KG1 (cell line): ENCODE data around the gene SUPT3H.
A peak's percentile ranks its signal among the peaks of the same experiment; 100 is the strongest.
"Not testable (repeated sequence)": the region's sequence is repeated elsewhere in the genome, so short reads cannot be mapped to it uniquely, and the experiment has no call there.

Source experiments
- DNase-seq: peaks from one replicate; lab custom pipeline; 2025; lab: John Stamatoyannopoulos, UW

Gene SUPT3H

DNA sequence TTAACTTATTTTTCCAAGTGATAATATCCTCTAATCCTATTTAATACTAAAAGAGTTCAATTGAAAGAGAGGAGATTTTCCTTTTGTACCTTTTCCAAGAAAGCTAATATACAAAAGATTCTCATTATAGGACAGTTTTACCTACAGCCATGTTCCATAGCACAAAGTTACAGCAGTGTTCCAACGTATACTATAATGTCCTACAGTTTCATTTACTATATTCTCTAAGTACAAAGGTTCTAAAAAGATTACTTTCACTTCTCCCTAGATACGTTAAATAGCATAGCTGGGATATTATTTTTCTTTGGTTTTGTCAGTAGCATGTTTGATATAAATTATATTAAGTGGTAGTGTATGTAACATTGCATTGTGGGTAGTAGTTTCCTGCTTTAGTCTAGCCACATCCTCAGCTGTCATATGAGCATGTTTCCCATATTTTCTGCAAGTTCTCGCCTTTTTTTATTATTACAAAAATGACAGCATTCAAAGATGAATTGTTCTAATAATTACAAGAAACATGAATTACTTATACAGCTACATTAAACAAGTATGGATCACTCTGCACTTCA, 54.0 kb downstream of the SUPT3H start:
- peak; percentile 39 for DNase-seq

DNA sequence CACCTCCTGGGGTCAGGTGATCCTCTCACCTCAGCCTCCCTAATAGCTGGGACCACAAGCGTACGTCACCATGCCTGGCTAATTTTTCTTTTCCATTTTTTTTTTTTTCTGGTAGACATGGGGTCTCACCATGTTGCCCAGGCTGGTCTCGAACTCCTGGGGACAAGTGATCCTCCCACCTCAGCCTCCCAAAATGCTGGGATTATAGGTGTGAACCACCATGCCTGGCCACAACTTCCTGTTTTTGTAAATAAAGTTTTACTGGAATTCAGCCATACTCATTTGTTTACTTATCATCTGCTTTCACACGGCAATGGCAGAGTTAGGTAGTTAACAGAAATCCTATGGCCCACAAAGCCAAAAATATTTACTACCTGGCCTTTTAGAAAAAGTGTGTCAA, 57.4 kb downstream of the SUPT3H start:
- DNase-seq = no peak

DNA sequence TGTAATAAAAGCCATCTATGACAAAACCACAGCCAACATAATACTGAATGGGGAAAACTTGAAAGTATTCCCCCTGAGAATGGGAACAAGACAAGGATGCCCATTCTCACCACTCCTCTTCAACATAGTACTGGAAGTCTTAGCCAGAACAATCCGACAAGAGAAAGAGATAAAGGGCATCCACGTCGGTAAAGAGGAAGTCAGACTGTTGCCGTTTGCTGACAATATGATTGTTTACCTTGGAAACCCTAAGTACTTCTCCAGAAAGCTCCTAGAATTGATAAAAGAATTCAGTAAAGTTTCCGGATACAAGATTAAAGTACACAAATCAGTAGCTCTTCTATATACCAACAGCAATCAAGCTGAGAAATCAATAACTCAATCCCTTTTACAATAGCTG, 63.6 kb downstream of the SUPT3H start:
- DNase-seq = no peak

DNA sequence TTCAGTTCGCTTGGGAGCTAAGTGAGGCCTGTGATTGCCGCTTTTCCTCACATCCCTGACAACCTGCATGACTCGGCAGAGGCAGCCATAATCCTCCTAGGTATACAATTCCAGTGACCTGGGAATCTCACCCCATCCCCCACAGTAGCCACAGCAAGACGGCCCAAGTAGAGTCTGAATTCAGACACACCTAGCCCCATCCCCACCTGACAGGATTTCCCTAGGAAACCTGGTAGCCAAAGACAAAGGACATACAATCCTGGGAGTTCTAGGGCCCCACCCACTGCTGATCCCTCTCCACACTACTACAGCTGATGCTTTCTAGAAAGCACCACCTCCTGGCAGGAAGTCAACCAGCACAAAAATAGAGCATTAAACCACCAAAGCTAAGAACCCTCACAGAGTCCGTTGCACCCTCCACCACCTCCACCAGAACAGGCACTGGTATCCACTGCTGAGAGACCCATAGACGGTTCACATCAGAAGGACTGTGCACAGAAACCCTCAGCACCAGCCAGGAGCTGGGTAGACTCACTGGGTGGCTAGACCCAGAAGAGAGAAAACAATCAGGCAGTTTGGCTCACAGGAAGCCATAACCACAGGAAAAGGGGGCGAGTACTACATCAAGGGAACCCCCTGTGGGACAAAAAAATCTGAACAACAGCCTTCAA, 67.5 kb downstream of the SUPT3H start:
- no peak for DNase-seq

DNA sequence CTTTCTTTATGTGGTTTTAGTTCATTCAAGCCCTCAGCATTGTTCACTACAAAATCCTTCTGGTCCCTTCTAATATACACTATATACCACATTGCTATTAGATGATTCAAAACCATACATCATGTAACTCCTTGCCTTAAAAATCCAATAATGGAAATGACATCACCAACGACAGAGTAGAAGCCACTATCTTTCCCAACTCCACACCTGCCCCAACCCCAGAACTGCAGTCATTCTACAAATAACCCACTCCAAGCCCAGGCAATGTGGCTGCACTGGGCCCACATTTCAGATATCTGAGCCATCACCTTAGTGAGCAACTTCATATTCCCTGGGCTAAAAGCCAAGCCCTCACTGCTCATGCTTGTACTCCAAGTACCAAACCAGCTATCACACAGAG, 72.2 kb downstream of the SUPT3H start:
- no peak for DNase-seq

DNA sequence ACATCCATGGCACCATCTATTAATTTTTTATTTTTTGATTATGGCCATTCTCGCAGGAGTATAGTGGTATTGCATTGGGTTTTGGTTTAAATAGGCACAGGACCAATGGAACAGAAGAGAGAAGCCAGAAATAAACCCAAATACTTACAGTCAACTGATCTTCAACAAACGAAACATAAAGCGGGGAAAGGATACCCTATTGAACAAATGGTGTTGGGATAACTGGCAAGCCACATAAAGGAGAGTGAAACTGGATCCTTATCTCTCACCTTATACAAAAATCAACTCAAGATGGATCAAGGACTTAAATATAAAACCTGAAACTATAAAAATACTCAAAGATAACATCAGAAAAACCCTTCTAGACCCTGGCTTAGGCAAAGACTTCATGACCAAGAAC, 74.9 kb downstream of the SUPT3H start:
- DNase-seq = no peak

DNA sequence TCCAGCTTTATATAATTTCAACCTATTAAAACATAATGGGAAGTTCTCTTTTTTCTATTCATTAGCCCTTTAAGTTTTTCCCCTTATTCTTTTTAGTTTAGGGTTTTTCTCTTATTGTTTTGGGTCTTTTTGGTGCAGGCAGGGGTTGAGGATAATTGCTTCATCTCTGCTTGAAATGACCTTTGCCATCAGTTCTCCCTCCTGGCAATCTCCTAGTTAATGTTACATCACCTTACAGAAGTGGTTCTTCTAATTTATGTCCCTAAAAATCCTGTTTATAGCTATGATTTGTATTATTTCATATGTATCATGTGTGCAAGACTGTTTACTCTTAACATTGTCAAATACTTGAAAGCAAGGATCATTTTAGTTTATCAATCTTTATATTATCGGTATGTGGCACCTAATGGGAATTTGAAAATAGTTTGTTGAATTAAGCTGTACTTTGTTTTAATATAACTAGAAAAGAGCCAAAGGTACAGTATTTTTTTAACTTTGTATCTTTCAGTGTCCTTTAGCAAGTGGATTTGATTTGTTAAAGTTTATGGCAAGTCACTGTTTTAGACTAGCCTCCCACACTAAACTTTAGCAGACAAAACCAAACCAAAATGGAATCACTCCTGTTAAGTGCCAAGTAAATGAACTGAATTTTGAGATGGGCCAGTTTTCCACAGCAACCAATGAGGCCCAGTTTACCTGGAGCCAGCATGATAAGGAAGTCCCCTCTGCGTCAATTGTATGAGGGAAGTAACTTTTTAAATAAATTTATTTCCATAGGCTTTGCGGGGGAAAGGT, 76.2 kb downstream of the SUPT3H start:
- no peak for DNase-seq

DNA sequence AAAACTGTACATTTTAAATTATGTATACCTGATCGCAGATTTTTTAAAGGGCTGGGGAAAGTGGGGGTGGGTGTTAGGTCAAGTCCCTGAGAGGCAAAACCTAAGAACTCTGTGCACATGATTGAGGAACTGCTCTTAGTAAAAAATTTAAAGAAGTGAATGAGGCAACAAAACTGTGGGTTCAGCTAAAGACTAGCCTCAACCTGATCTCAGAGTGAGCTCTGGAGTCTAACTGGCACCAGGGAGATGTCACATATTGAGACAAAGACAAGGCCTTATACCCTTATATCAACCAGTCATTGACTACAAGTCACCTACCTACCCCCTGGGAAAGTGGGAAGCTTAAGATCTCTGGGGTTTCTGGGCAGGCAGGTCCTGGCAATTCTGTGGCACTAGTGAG, 77.0 kb downstream of the SUPT3H start:
- DNase-seq = no peak

DNA sequence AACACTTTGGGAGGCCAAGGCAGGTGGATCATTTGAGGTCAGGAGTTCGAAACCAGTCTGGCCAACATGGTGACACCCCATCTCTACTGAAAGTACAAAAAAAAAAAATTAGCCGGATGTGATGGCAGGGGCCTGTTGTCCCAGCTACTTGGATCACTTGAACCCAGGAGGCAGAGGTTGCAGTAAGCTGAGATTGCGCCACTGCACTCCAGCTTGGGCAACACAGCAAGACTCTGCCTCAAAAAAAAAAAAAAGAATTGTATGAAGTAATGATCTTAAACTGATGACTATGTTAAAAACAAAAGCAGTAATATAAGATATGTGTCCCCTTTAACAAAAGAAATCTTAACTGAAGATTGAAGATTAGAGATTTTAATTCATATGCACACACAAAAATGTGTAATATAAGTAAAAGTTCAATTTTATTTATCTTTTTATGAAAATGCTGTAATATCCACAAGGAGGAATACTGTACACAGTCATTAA, 78.6 kb downstream of the SUPT3H start:
- DNase-seq = no peak

DNA sequence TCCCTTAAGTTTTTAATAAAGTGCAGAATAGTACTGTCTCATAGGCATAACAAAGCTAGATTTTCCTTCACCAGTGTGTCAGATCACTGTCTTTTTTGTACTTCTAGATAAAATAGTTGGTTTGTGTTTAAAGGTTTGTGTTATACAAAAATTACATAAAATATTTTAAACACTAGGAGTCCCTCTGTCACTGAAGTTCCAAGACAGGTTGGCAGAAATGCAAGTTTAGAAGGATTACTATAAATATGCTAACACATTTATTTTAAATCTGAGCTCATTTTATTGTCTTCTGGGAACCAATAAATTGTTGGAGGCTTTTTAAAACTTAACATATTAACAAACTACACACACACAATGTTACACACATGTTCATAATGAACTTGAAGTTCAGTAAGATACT, 80.4 kb downstream of the SUPT3H start:
- no peak for DNase-seq

DNA sequence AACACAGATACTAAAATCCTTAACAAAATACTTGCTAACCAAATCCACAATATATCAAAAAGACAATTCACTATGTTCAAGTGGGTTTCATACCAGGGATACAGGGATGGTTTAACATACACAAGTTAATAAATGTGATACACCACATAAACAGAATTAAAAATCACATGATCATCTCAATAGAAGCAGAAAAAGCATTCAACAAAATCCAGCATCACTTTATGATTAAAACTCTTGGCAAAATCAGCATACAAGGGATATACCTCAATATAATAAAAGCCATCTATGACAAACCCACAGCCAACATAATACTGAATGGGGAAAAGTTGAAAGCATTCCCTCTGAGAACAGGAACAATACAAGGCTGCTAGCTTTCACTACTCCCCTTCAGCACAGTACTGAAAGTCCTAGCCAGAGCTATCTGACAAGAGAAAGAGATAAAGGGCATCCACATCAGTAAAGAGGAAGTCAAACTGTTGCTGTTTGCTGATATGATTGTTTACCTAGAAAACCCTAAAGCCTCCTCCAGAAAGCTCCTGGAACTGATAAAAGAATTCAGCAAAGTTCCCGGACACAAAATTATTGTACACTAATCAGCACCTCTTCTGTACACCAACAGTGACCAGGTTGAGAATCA, 83.6 kb downstream of the SUPT3H start:
- DNase-seq = not testable (repeated sequence)

DNA sequence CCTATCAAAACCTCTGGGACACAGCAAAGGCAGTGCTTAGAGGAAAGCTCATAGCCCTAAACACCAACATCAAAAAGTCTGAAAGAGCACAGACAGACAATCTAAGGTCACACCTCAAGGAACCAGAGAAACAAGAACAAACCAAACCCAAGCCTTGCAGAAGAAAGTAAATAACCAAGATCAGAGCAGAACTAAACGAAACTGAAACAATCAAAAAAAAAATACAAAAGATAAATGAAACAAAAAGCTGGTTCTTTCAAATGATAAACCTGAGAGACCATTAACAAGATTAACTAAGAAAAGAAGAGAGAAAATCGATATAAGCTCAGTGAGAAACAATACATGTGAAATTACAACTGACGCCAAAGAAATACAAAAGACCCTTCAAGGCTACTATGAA, 84.4 kb downstream of the SUPT3H start:
- DNase-seq = no peak

DNA sequence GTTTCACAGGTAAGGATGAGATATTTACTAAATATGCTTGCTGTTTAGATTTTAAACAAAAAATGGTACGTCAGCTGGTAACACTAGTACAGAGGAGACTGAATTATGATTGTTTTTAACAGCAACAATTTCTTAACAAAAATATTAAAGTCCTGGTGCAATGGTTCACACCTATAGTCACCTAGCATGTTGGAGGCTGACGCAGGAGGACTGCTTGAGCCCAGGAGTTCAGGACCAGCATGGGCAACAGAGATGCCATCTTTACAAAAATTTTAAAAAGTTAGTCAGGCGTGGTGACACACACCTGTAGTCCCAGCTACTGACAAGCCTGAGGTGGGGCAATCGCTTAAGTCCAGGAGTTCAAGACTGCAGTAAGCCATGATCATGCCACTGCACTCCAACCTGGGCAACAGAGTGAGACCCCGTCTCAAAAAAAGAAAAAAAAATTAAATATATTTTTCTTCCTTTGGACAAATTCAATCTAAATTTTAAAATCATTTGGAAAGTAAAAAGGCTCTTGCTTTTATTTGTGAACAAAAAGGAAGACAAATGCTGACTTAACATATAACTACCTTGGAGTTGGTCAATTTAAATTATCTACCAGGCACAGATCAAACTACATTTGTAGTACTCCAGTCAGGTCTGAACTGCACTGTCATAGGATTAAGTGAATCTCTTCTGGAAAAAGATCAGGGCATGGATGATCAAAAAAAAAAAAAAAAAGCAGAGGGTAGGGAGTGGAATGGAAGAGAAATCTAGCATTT, 87.8 kb downstream of the SUPT3H start:
- no peak for DNase-seq

DNA sequence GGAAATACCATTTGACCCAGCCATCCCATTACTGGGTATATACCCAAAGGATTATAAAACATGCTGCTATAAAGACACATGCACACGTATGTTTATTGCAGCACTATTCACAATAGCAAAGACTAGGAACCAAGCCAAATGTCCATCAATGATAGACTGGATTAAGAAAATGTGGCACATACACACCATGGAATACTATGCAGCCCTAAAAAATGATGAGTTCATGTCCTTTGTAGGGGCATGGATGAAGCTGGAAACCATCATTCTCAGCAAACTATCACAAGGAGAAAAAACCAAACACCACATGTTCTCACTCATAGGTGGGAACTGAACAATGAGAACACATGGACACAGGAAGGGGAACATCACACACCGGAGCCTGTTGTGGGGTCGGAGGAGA, 91.0 kb downstream of the SUPT3H start:
- not testable (repeated sequence) for DNase-seq

DNA sequence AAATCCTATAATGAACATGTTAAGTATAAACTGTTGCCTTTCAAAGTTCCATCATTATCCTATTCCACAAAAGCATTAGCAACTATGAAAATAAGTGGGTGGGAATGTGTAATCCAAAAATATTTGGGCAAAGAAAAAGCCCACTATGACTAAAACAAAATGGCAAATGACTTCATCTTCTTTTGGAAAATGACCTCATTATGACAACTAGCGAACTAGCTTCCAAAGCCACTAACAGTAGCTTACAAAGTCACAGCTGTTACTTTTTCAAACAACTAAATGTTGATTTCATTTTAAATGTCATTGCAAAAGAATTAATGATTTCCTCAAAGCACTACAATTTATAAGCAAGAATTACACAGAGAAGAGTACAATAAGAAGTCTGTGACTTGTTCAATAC, 99.4 kb downstream of the SUPT3H start:
- no peak for DNase-seq

DNA sequence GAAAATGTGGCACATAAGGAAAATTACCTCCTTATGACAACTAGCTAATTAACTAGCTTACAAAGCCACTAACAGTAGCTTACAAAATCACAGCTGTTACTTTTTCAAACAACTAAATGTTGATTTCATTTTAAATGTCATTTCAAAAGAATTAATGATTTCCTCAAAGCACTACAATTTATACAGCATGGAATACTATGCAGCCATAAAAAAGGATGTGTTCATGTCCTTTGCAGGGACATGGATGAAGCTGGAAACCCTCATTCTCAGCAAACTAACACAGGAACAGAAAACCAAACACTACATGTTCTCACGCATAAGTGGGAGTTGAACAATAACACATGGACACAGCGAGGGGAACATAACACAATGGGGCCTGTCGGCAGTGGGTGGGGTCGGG, 100.0 kb downstream of the SUPT3H start:
- DNase-seq = not testable (repeated sequence)

DNA sequence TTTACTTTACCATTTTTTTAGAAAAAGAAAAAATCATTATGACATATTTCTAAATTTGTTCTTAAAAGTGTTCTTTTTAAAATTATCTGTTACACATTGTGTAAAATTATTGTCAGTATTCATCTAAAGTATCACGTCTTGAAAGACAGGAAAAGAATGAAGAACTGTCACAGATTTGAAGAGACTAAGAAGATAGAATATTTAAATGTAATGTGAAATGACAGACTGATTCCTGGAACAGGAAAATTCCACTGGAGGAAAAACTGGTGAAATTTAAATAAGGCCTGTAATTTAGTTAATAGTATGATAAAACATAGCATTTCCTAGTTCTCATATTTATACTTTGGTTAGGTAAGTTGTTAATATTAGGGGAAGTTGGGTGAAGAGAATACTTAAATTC, 102.4 kb downstream of the SUPT3H start:
- no peak for DNase-seq

DNA sequence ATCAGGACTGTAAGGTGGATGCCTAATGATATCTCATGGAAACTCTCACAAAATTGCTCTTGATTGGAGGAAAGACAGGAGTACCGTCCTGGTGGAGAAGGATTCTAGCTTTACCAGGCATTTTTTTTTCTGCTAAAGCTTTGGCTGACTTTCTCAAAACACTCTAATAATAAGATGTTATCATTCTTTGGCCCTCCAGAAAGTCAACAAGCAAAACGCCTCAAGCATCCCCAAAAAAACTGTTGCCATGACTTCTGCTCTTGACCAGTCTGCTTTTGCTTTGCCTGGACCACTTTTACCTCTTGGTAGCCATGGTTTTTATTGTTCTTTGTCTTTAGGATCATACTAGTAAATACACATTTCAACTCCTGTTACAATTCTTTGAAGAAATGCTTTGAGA, 105.1 kb downstream of the SUPT3H start:
- no peak for DNase-seq

DNA sequence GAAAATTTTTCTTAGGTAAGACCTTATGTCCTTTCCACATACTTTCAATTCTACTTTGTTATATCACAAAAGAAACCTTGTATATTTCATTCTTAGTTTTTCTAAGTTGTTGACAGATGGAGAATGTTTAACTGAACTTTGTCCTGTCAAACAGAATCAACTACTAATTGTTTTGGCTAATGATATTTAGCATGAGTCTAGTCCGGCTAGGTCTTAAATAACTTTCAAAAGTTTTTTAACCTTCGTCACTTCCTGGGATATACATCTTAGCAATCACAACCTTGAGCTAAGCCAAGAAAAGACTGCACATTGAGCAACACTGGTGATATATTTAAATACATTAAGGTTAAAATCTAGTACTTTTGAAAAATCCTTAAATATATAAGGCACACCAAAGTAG, 112.5 kb downstream of the SUPT3H start:
- no peak for DNase-seq

DNA sequence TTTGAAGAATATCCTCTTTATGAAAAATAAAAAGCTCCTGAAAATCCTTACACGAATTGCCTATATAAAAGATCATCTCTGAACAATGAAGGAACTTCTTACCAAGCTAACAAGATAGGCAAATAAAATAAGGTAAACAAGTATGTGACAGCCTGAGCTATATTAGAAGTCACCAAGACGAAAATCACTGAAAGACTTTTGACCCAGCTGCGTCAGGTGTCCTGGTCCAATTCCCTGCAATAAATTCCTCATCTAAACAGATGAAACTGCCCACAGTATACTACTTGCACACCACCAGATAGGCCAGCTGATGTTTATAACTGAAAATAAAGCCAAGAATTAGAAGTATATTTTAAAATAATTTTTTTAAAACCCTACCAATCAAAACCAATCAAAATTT, 117.0 kb downstream of the SUPT3H start:
- DNase-seq = no peak

DNA sequence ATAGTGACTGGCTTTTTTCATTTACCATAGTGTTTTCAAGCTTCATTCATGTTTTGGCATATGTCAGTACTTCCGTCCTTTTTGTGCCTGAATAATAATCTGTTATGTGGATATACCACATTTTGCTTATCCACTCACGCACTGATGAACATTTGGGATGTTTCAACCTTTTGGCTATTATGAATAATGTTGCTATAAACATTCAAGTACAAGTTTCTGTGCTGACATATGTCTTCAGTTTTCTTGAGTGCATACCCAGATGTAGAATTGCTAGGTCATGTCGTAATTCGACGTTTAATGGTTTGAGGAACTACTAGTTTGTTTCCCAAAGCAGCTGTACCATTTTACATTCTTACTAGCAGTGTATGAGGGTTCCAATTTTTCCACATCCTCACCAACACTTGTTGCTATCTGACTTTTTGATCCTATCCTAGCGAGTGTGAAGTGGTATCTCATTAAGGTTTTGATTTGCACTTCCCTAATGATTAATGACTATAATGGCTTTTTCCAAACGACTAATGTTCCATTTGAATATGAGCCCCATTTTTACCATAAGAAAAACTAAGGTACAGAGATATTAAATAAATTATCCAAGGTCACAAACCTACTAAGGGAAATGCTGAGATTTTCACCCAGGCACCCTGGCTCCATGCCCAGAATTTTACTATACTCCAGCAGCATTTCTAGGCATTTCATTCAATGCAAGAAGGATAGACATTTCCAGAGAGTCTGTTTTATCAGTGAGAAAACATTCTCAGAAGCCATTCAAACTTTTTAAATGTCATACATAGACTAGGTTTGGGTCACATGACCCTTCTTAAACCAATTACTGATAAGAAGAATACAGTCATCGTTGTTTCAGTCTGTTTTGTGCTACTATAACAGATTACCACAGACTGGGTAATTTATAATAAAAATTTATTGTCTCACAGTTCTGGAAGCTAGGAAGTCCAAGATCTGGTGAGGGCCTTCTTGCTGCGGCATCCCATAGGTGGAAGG, 120.7 kb downstream of the SUPT3H start:
- no peak for DNase-seq
